Thymus (tissue), 11 donors: ENCODE data around the gene STXBP3. TPM values are rescaled to one million over a fixed set of nuclear protein-coding genes. Genes with fewer than 3 reads are reported as not detected.
"Not testable (repeated sequence)": the region's sequence is repeated elsewhere in the genome, so short reads cannot be mapped to it uniquely, and the experiment has no call there.

Experiments used
- DNase-seq, 9 donors: peaks; one replicate each; pipeline ENCODE4 v3.0.0-alpha.2; 2013; ENCODE audit warnings: low spot score in 9 of 9, low read depth in 6 of 9, missing footprints in 1 of 9
- H3K27ac ChIP-seq, 2 donors: one replicate each; pipeline ENCODE4 v1.5.1; 2013; ENCODE audit warnings: control low read depth in 1 of 2, low read depth in 1 of 2, low read length in 1 of 2, mild to moderate bottlenecking in 1 of 2, moderate library complexity in 1 of 2
- H3K27me3 ChIP-seq, 2 donors: one replicate each; pipeline ENCODE4 v1.5.1; 2013; ENCODE audit warnings: low read length in 1 of 2; ENCODE audit not compliant: control insufficient read depth in 2 of 2, insufficient read depth in 1 of 2
- H3K36me3 ChIP-seq, 2 donors: one replicate each; pipeline ENCODE4 v1.5.1; 2013; ENCODE audit warnings: low read length in 1 of 2, mild to moderate bottlenecking in 1 of 2, moderate library complexity in 1 of 2; ENCODE audit not compliant: control insufficient read depth in 2 of 2, insufficient read depth in 2 of 2
- H3K4me1 ChIP-seq, 2 donors: one replicate each; pipeline ENCODE4 v1.5.1; 2013; ENCODE audit warnings: low read length in 2 of 2; ENCODE audit not compliant: control insufficient read depth in 2 of 2, insufficient read depth in 2 of 2
- H3K4me3 ChIP-seq, 2 donors: one replicate each; pipeline ENCODE4 v1.5.1; 2013; ENCODE audit warnings: low read length in 2 of 2, control low read depth in 1 of 2, mild to moderate bottlenecking in 1 of 2
- H3K9me3 ChIP-seq, 2 donors: one replicate each; pipeline ENCODE4 v1.5.1; 2013; ENCODE audit warnings: low read length in 1 of 2, mild to moderate bottlenecking in 1 of 2; ENCODE audit not compliant: control insufficient read depth in 2 of 2, insufficient read depth in 1 of 2
- WGBS: extraction: QIAGEN DNeasy Blood & Tissue Kit; methylation state at CpG from one replicate; pipeline ENCODE4 v1.1.7; 2013; 5-methylcytosine and 5-hydroxymethylcytosine counted together
- polyA plus RNA-seq: library from polyadenylated mRNA; stranded (reverse); fragments of 200-250 nt; gene quantifications from one replicate; pipeline ENCODE4 v1.2.3, GENCODE V29; 2013
- total RNA-seq: library from RNA; stranded (reverse); fragments of 120-200 nt; gene quantifications from one replicate; pipeline ENCODE4 v1.2.4, GENCODE V29; 2013
- donor health status: healthy.

The STXBP3 gene
- total and polyA plus RNA-seq, 2 donors: 37.9 to 85.6 TPM

GRCh38 chr1:108781575-108781944, 35.1 kb downstream of the STXBP3 start:
- H3K4me1 ChIP-seq, H3K27ac ChIP-seq, H3K4me3 ChIP-seq, H3K27me3 ChIP-seq, H3K9me3 ChIP-seq, DNase-seq: not testable (repeated sequence)
- peaks cover 26 to 48% of the 10 kb centered on the region in 2 donors for H3K36me3 ChIP-seq
- 98% methylated on average over 1 of the region's 1 CpG for WGBS

- Histone ChIP-seq H3K27ac (no peak overlapping the region), H3K4me3 (no peak overlapping the region), H3K9me3 (peaks cover 8 to 9% of the 10 kb centered on the region in 2 donors), H3K27me3 (no peaks in the 10 kb centered on the region), H3K36me3 (peaks cover 24 to 36% of the 10 kb centered on the region in 2 donors), H3K4me1 (no peaks in the 10 kb centered on the region)
- WGBS: 98% methylated on average over 6 of the region's 6 CpGs
- DNase-seq: no peak
These were observed 38.8 kb downstream of the STXBP3 start for GRCh38 chr1:108785264-108785663.

- DNase-seq: no peak
- Histone ChIP-seq H3K27me3 (no peaks in the 10 kb centered on the region), H3K27ac (no peak overlapping the region), H3K4me1 (no peaks in the 10 kb centered on the region), H3K4me3 (no peak overlapping the region), H3K9me3 (peaks cover 8 to 9% of the 10 kb centered on the region in 2 donors), H3K36me3 (peaks cover 24 to 36% of the 10 kb centered on the region in 2 donors)
- 96% methylated on average over 2 of the region's 2 CpGs for whole genome bisulfite sequencing
These were observed 39.4 kb downstream of the STXBP3 start for GRCh38 chr1:108785880-108786279.

GRCh38 chr1:108791790-108792189, 45.3 kb downstream of the STXBP3 start:
- Histone ChIP-seq H3K27ac (no peak overlapping the region), H3K4me3 (no peak overlapping the region), H3K9me3 (peaks cover 0 to 1% of the 10 kb centered on the region in 2 donors), H3K4me1 (no peaks in the 10 kb centered on the region), H3K27me3 (no peaks in the 10 kb centered on the region), H3K36me3 (peaks cover 9 to 30% of the 10 kb centered on the region in 2 donors)
- DNase-seq: no peak
- WGBS: 96% methylated on average over 1 of the region's 1 CpG

GRCh38 chr1:108792420-108792819, 45.9 kb downstream of the STXBP3 start:
- DNase-seq: no peak
- peaks cover 0 to 1% of the 10 kb centered on the region in 2 donors for H3K9me3 ChIP-seq
- no peaks in the 10 kb centered on the region for H3K4me1 ChIP-seq
- 100% methylated on average over 2 of the region's 2 CpGs for WGBS
- H3K27ac ChIP-seq: no peak overlapping the region
- no peak overlapping the region for H3K4me3 ChIP-seq
- peaks cover 14 to 32% of the 10 kb centered on the region in 2 donors for H3K36me3 ChIP-seq
- H3K27me3 ChIP-seq: no peaks in the 10 kb centered on the region

- no peaks in the 10 kb centered on the region for H3K27me3 ChIP-seq
- 97% methylated on average over 1 of the region's 1 CpG for WGBS
- H3K4me1 ChIP-seq: no peaks in the 10 kb centered on the region
- peaks cover 21 to 40% of the 10 kb centered on the region in 2 donors for H3K36me3 ChIP-seq
- DNase-seq: no peak
- H3K27ac ChIP-seq: no peak overlapping the region
- H3K9me3 ChIP-seq: no peaks in the 10 kb centered on the region
- H3K4me3 ChIP-seq: no peak overlapping the region
These were observed 52.5 kb downstream of the STXBP3 start for GRCh38 chr1:108799001-108799400.

GRCh38 chr1:108801101-108801500, 54.6 kb downstream of the STXBP3 start:
- Histone ChIP-seq H3K4me1 (no peaks in the 10 kb centered on the region), H3K27me3 (no peaks in the 10 kb centered on the region), H3K4me3 (no peak overlapping the region), H3K27ac (no peak overlapping the region), H3K36me3 (peaks cover 22 to 33% of the 10 kb centered on the region in 2 donors), H3K9me3 (no peaks in the 10 kb centered on the region)
- DNase-seq: no peak

- H3K36me3 ChIP-seq: peaks cover 26 to 46% of the 10 kb centered on the region in 2 donors
- no peaks in the 10 kb centered on the region for H3K4me1 ChIP-seq
- WGBS: 97% methylated on average over 11 of the region's 11 CpGs
These were observed 57.1 kb downstream of the STXBP3 start for GRCh38 chr1:108803548-108803947.

GRCh38 chr1:108808438-108808837, 62.0 kb downstream of the STXBP3 start:
- Histone ChIP-seq H3K9me3 (no peaks in the 10 kb centered on the region), H3K27ac (no peak overlapping the region), H3K4me1 (no peaks in the 10 kb centered on the region), H3K36me3 (peaks cover 26 to 32% of the 10 kb centered on the region in 2 donors), H3K27me3 (no peaks in the 10 kb centered on the region), H3K4me3 (no peak overlapping the region)
- WGBS: 98% methylated on average over 4 of the region's 4 CpGs
- no peak for DNase-seq

More at GRCh38 chr1:108803548-108803947, 57.1 kb downstream of the STXBP3 start:
- Histone ChIP-seq H3K4me3 (no peak overlapping the region), H3K9me3 (no peaks in the 10 kb centered on the region), H3K27me3 (no peaks in the 10 kb centered on the region), H3K27ac (no peak overlapping the region)
- no peak for DNase-seq

- H3K4me1 ChIP-seq: no peaks in the 10 kb centered on the region
- H3K4me3 ChIP-seq: no peak overlapping the region
- H3K27ac ChIP-seq: no peak overlapping the region
- H3K36me3 ChIP-seq: peaks cover 15 to 23% of the 10 kb centered on the region in 2 donors
- no peaks in the 10 kb centered on the region for H3K27me3 ChIP-seq
- H3K9me3 ChIP-seq: no peaks in the 10 kb centered on the region
- WGBS: 97% methylated on average over 3 of the region's 3 CpGs
- DNase-seq: no peak
These were observed 65.1 kb downstream of the STXBP3 start for GRCh38 chr1:108811611-108812010.
